ENCODE data around the gene CLASP2. TPM values are rescaled to one million over a fixed set of nuclear protein-coding genes. Genes with fewer than 3 reads are reported as not detected.

The CLASP2 gene
- total and polyA plus RNA-seq, 3 experiments from 2014 or later = 13.7 to 53.8 (median 47.0) TPM

Other genes starting within 250 kb of the CLASP2 start
- 100 to 1,000 TPM; 162 to 163 TPM for gene PDCD6IP, start 80.4 kb upstream of the CLASP2 start, total RNA-seq
- gene PDCD6IP, start 80.4 kb upstream of the CLASP2 start, polyA plus RNA-seq = 71.4 TPM